GM10248 (cell line): Measurements from ENCODE around the gene ATG13.

ENCODE experiments used
- CTCF ChIA-PET: fragments of 300-600 bp; sonication (Branson Sonifier 250); formaldehyde crosslinking; extraction: SDS; loops from one replicate; lab custom pipeline; 2021; ENCODE audit warnings: antibody characterized with exemption; lab: Yijun Ruan, JAX
- POLR2A ChIA-PET: fragments of 350-650 bp; sonication (Branson Sonifier 250); formaldehyde crosslinking; extraction: SDS; loops from one replicate; lab custom pipeline; 2020; ENCODE audit warnings: antibody characterized with exemption; lab: Yijun Ruan, JAX
- DNase-seq: peaks from one replicate; pipeline ENCODE4 v3.0.0; 2012; ENCODE audit errors: extremely low spot score
- CTCF ChIP-seq: IDR thresholded peaks from 2 replicates; pipeline ENCODE4 v1.5.1; 2012; ENCODE audit warnings: mild to moderate bottlenecking, low read depth; ENCODE audit errors: extremely low read depth, missing control alignments, control extremely low read depth

The ATG13 gene

GRCh38 chr11:46679241-46680163, 62.1 kb downstream of the ATG13 start:
- DNase-seq: no peak
- ChIA-PET CTCF (no interaction called here), POLR2A (no interaction called here)
- no peak for TF ChIP-seq CTCF

GRCh38 chr11:46680164-46680760, 62.9 kb downstream of the ATG13 start:
- TF ChIP-seq CTCF: no peak
- POLR2A ChIA-PET: no interaction called here
- DNase-seq: no peak
- CTCF ChIA-PET: no interaction called here

GRCh38 chr11:46680815-46681214, 63.5 kb downstream of the ATG13 start:
- TF ChIP-seq CTCF: no peak
- no peak for DNase-seq
- ChIA-PET CTCF (interaction anchor here (1.5 to 1.8 kb wide), 2 partner anchors 36 to 63 kb away, joined by 4 to 5 read pairs; partner anchors contain the start of genes ATG13 and HARBI1), POLR2A (no interaction called here)

GRCh38 chr11:46681814-46682213, 64.5 kb downstream of the ATG13 start:
- ChIA-PET POLR2A (no interaction called here), CTCF (interaction anchor here (1.5 to 1.8 kb wide), 2 partner anchors 37 to 64 kb away, joined by 4 to 5 read pairs; partner anchors contain the start of genes ATG13 and HARBI1)
- no peak for TF ChIP-seq CTCF
- no peak for DNase-seq

- ChIA-PET CTCF (interaction anchor here (1.8 kb wide), 1 partner anchor 38 kb away, joined by 5 read pairs; no protein-coding TSS in a partner anchor), POLR2A (interaction anchor here (0.6 kb wide), 1 partner anchor 26 kb away, joined by 3 read pairs; no protein-coding TSS in a partner anchor)
- TF ChIP-seq CTCF: no peak
- no peak for DNase-seq
Observed at GRCh38 chr11:46682773-46683752, 65.7 kb downstream of the ATG13 start.
